ENCODE measurements around the gene RSPO4. TPM values are rescaled to one million over a fixed set of nuclear protein-coding genes. Genes with fewer than 3 reads are reported as not detected.

Gene RSPO4
- total RNA-seq, 2 donors from 2014 or later: not detected

DNA sequence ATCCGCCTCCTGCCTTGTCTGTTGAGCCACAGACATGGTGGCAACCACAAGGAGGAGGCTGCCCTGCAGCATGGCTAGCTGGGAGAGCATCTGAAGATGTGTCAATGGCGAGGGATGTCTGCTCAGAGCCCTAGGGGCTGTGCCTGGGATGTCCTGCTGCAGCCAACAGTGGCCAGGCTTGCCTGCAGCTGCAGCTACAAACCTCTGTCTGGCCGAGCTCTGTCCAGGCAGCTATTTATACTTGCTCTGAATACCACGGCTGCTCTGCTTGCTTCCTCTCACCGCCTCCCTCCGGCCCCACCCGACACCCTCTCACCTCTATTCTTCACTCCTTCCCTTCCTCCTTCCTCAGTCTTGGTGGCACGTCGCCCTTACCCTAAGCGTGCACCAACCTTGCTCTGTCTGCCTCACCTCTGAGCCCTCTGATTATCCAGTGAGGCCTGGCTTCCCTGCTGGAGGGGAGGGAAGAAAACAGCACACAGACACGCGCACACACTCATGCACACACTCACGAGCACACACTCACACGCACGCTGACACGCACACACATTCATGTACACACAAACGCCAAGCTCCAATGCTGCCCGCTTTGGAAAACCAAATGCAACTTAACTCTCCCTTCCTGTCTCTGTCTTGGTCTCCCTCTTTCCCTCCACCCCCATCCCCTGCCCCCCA is 85.8 kb downstream of the RSPO4 start, which contains the start of gene ANGPT4:
TSS of gene ANGPT4 (minus strand) at position 210 of the 675 bp plus-strand sequence. CDS start at position 90, 120 bp downstream.
- WGBS, 2 donors: 26 to 31% methylated on average over 16 to 18 of the region's 18 CpGs
- TF ChIP-seq, protein P1, sequence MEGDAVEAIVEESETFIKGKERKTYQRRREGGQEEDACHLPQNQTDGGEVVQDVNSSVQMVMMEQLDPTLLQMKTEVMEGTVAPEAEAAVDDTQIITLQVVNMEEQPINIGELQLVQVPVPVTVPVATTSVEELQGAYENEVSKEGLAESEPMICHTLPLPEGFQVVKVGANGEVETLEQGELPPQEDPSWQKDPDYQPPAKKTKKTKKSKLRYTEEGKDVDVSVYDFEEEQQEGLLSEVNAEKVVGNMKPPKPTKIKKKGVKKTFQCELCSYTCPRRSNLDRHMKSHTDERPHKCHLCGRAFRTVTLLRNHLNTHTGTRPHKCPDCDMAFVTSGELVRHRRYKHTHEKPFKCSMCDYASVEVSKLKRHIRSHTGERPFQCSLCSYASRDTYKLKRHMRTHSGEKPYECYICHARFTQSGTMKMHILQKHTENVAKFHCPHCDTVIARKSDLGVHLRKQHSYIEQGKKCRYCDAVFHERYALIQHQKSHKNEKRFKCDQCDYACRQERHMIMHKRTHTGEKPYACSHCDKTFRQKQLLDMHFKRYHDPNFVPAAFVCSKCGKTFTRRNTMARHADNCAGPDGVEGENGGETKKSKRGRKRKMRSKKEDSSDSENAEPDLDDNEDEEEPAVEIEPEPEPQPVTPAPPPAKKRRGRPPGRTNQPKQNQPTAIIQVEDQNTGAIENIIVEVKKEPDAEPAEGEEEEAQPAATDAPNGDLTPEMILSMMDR (IDR thresholded peaks at IDR 0.05): no peak
- no peak for TF ChIP-seq POLR2A (IDR thresholded peaks at IDR 0.05)
- Histone ChIP-seq H3K4me1 (no peaks in the 10 kb centered on the region), H3K9me3 (no peaks in the 10 kb centered on the region), H3K36me3 (replicated peaks in 1 of 2; ENCODE audit: insufficient read depth in 1 of 2, low read depth in 2 of 2) (no peaks in the 10 kb centered on the region), H3K27me3 (no peaks in the 10 kb centered on the region), H3K27ac (no peak within 1 kb of the TSS), H3K4me3 (no peak within 1 kb of the TSS)
- intact Hi-C loops (cut with DNase I): no loop called here
- DNase-seq: no peak
- no peak for ATAC-seq

DNA sequence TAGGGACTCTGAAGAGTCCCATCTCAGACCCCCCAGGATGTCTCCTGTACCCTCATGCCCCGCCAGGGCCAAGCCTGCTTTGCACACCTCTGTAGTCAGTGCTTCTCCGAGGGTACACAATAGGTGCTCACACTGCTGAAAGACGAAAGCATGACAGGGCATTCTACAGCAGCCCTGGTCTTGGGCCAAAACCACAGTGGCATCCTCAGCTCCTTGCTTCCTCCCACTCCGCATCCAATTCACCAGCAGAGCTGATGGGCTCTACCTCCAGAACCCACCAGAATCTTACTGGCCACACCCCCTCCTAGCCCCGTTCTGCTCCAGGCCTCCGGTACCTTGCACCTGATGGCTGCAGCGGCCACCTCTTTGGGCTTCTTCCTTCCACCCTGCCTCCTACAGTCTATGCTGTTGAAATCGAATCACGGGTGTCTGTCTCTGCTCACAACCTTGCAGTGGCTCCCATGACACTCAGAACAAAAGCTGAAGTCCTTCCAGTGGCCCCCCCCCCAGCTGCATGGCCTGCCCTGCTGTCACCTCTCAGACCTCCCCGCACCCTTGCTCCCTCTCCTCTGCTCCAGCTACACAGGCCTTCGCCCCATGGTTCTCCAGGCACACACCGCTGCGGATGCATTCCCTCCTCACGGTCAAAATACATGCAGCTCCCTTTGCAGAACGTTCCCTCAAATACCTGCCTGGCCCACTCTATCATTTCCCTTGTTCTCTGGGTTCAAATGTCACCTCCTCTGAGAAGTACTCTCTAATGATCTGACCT is 87.2 kb downstream of the RSPO4 start:
- no peak for ATAC-seq
- 45 to 48% methylated on average over 15 of the region's 15 CpGs for WGBS, 2 donors
- H3K9me3 ChIP-seq: no peaks in the 10 kb centered on the region
- no peaks in the 10 kb centered on the region for H3K4me1 ChIP-seq
- H3K27me3 ChIP-seq: no peaks in the 10 kb centered on the region
- DNase-seq: no peak
- H3K36me3 ChIP-seq (replicated peaks in 1 of 2; ENCODE audit: insufficient read depth in 1 of 2, low read depth in 2 of 2): no peaks in the 10 kb centered on the region
- TF ChIP-seq, protein P1 (IDR thresholded peaks at IDR 0.05): no peak
- no peak for TF ChIP-seq POLR2A (IDR thresholded peaks at IDR 0.05)
- H3K27ac ChIP-seq: no peak overlapping the region
- no peak overlapping the region for H3K4me3 ChIP-seq
- intact Hi-C loops (cut with DNase I): no loop called here

DNA sequence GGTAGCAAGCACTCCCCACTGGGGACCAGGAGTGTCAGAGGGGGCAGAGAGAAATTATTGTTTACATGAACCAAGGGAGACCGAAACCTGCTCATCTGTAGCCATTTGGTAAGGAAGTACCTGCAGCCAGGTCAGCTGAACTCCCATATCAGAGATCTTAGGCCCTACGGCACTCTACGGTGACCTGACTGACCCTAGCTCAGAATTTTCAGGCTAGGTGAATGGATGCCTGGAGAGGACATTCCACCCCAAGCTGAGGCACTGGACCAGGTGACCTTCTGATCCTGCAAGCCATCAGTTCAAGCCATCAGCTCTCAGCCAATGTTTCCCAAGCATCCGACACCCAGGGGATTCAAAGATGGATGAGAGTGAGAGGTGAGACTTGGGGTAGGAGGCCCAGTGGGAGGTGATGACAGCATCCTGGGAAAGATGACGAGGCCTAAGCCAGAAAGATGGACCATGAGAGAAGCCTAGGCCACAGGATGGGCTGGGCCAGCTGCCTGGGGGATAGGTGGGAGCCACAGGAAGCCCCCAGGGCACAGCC is 88.7 kb downstream of the RSPO4 start:
- Histone ChIP-seq H3K4me1 (no peaks in the 10 kb centered on the region), H3K9me3 (no peaks in the 10 kb centered on the region), H3K4me3 (no peak overlapping the region), H3K36me3 (replicated peaks in 1 of 2; ENCODE audit: insufficient read depth in 1 of 2, low read depth in 2 of 2) (no peaks in the 10 kb centered on the region), H3K27ac (no peak overlapping the region), H3K27me3 (no peaks in the 10 kb centered on the region)
- TF ChIP-seq, protein P1 (IDR thresholded peaks at IDR 0.05): no peak
- TF ChIP-seq POLR2A (IDR thresholded peaks at IDR 0.05): no peak
- ATAC-seq (no peak), DNase-seq (no peak)
- WGBS, 2 donors: 61 to 74% methylated on average over 4 to 5 of the region's 5 CpGs
- intact Hi-C loops (cut with DNase I): no loop called here

DNA sequence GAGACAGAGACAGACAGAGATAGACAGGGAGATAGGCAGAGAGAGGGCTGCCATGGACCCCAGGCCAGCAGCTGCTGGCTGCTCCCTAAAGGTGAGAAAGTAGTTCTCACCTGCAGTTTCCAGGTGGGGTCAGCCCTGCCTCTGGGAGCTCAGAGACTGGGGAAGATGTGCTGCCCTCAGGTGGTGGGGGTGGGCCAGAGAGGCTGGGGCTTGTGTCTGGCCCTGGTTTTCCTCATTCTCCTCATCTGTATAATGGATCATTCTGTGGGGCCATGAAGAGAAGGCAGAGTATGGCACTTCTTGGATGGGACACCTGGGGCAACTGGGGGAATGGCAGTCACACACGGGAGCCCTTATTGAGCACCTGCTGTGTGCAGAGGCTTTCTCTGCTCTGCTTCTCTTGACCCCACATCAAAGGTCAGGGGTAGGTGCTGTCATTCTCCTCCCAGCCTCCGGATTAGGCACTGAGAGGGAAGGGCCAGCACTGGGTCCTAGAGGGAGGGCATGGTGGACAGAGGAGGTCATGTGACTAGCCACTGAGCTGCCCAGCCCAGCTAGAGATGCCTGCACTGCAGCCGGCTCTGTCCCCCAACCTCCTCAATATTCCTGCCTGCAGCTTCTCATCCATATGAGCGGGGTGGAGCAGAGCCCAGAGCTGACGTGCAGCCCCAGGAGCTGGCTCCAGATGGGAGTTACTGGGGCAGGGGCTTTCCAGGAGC is 90.1 kb downstream of the RSPO4 start:
- TF ChIP-seq, protein P1 (IDR thresholded peaks at IDR 0.05): no peak
- no peak for TF ChIP-seq POLR2A (IDR thresholded peaks at IDR 0.05)
- ATAC-seq (no peak), DNase-seq (no peak)
- H3K9me3 ChIP-seq: no peaks in the 10 kb centered on the region
- H3K27ac ChIP-seq: no peak overlapping the region
- WGBS, 2 donors: 26 to 48% methylated on average over 4 to 5 of the region's 5 CpGs
- no peaks in the 10 kb centered on the region for H3K4me1 ChIP-seq
- no peaks in the 10 kb centered on the region for H3K27me3 ChIP-seq
- intact Hi-C loops (cut with DNase I): no loop called here
- no peak overlapping the region for H3K4me3 ChIP-seq
- no peaks in the 10 kb centered on the region for H3K36me3 ChIP-seq (replicated peaks in 1 of 2; ENCODE audit: insufficient read depth in 1 of 2, low read depth in 2 of 2)

Data from body of pancreas (tissue), 4 donors.